ENCODE measurements around the gene TMEM184A. TPM values are rescaled to one million over a fixed set of nuclear protein-coding genes. Genes with fewer than 3 reads are reported as not detected.

TMEM184A gene
- total and polyA plus RNA-seq, 4 experiments from 2014 or later, result not detected

DNA sequence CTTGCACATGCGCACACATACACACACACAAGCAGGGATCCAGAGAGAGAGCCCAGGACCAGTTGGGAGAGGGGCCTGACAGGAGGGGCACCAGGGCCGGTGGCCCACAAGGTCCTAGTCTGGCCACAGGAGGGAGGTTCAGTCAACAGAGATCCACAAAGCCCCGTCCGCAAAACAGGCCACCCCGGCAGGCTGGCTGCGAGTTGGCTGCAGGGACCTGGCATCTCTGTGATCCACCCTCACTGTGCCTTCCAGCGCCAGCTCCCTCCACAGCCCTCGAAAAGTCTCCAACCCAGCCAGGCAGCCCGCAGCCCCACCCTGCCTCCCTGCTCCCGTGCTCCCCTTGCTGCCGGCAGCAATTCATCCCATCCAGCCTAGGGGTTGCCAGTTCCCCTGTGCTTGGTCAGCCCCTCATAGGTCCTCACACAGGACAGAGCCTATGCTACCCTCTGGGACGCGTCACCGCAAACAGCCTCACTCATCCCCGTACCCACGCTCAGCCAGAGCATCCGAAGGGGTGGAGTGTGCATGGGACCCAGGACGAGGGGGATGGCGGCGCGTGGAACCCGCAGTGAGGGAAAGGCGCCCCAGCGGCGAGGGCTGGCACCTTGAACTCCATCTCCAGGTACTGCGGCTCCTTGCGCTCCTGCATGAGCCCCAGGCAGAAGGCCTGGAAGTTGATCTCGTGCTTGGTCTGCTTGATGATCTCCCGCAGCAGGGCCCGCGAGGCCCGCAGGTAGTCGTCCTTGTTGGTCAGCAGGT lies 59.3 kb downstream of the TMEM184A start:
- Mint-ChIP-seq H3K27me3 (no peaks in the 10 kb centered on the region), H3K4me3 (no peak overlapping the region), H3K4me1 (peaks cover 6 to 9% (median 8%) of the 10 kb centered on the region in 4 donors), H3K9me3 (no peaks in the 10 kb centered on the region), H3K27ac (peak overlapping the region in 1 of 7 donors; percentile 60), H3K36me3 (peaks cover 20 to 41% of the 10 kb centered on the region in 2 donors)
- DNase-seq, result no peak
- POLR2A ChIA-PET (ENCODE audit: partially characterized antibody), result no interaction called here
- Histone ChIP-seq H3K27me3 (ENCODE audit: insufficient read depth, low read length) (no peaks in the 10 kb centered on the region), H3K9me3 (ENCODE audit: control insufficient read depth in 1 of 2, low read length in 2 of 2) (no peaks in the 10 kb centered on the region), H3K4me3 (ENCODE audit: low read length in 2 of 2) (no peak overlapping the region), H3K36me3 (ENCODE audit: insufficient read depth, low read length) (peaks cover 39% of the 10 kb centered on the region), H3K4me1 (ENCODE audit: insufficient read depth, low read length) (peaks cover 4% of the 10 kb centered on the region), H3K27ac (ENCODE audit: low read depth, low read length) (no peak overlapping the region)
- CTCF ChIA-PET (ENCODE audit: partially characterized antibody), result no interaction called here
- intact Hi-C loops (cut with micrococcal nuclease), result no loop called here

GRCh38 chr7:1495564-1496242 lies 60.3 kb downstream of the TMEM184A start:
- Mint-ChIP-seq H3K9me3 (no peaks in the 10 kb centered on the region), H3K4me3 (no peak overlapping the region), H3K4me1 (peaks cover under 1 to 6% (median 4%) of the 10 kb centered on the region in 4 donors), H3K36me3 (peaks cover 20 to 45% of the 10 kb centered on the region in 2 donors), H3K27me3 (no peaks in the 10 kb centered on the region), H3K27ac (no peak overlapping the region)
- peak in 1 of 5 donors; percentile 23 for DNase-seq
- H3K27ac ChIP-seq (ENCODE audit: low read depth, low read length), result no peak overlapping the region
- H3K27me3 ChIP-seq (ENCODE audit: insufficient read depth, low read length), result no peaks in the 10 kb centered on the region
- intact Hi-C loops (cut with micrococcal nuclease), result no loop called here
- CTCF ChIA-PET (ENCODE audit: partially characterized antibody), result interaction anchor here (3.4 kb wide), 1 partner anchor 21 kb away, joined by 10 read pairs; no protein-coding TSS in a partner anchor
- H3K36me3 ChIP-seq (ENCODE audit: insufficient read depth, low read length), result peaks cover 38% of the 10 kb centered on the region
- no peaks in the 10 kb centered on the region for H3K9me3 ChIP-seq (ENCODE audit: control insufficient read depth in 1 of 2, low read length in 2 of 2)
- POLR2A ChIA-PET (ENCODE audit: partially characterized antibody), result interaction anchor here (0.9 kb wide), 1 partner anchor 9 kb away, joined by 3 read pairs; the partner anchor contains the start of gene INTS1
- no peak overlapping the region for H3K4me3 ChIP-seq (ENCODE audit: low read length in 2 of 2)
- no peaks in the 10 kb centered on the region for H3K4me1 ChIP-seq (ENCODE audit: insufficient read depth, low read length)

DNA sequence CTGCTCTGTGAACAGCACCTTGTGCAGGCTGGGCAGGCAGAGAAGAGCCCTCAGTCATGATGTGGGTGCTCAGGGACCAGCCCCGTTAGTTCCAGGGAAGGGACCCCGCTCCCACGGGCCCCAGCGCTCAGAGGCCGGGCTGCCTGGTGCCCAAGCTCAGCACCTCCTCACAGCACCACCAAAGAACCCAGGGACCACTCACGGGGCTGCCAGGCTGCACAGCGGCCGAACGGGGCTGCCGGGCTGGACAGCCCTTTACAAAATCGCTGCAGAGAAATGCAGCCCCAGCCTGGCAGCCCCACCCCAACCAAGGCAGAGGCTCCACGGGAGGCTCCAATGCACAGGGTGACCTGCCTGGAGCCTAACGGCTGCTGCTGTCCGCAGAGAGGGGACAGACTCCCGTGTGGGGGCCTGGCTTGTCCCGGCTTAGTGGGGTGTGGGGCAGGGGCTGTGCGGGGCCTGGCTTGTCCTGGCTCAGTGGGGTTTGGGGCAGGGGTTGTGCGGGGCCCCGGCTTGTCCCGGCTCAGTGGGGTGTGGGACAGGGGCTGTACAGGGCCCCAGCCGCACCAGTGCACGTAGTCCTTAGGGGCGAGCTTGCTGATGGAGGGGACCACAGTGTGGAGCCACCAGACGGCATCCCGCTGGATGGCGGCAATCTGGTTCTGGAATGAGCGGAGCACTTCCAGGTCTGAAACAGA lies 61.0 kb downstream of the TMEM184A start:
- intact Hi-C loops (cut with micrococcal nuclease), result no loop called here
- Mint-ChIP-seq H3K4me3 (no peak overlapping the region), H3K4me1 (peaks cover 0 to 4% (median 2%) of the 10 kb centered on the region in 4 donors), H3K9me3 (no peaks in the 10 kb centered on the region), H3K36me3 (peaks cover 20 to 42% of the 10 kb centered on the region in 2 donors), H3K27me3 (no peaks in the 10 kb centered on the region), H3K27ac (no peak overlapping the region)
- Histone ChIP-seq H3K27me3 (ENCODE audit: insufficient read depth, low read length) (no peaks in the 10 kb centered on the region), H3K36me3 (ENCODE audit: insufficient read depth, low read length) (peaks cover 38% of the 10 kb centered on the region), H3K4me3 (ENCODE audit: low read length in 2 of 2) (no peak overlapping the region), H3K4me1 (ENCODE audit: insufficient read depth, low read length) (no peaks in the 10 kb centered on the region), H3K9me3 (ENCODE audit: control insufficient read depth in 1 of 2, low read length in 2 of 2) (no peaks in the 10 kb centered on the region), H3K27ac (ENCODE audit: low read depth, low read length) (no peak overlapping the region)
- POLR2A ChIA-PET (ENCODE audit: partially characterized antibody), result interaction anchor here (0.9 kb wide), 1 partner anchor 9 kb away, joined by 3 read pairs; the partner anchor contains the start of gene INTS1
- peak in 1 of 5 donors; percentile 19 for DNase-seq
- CTCF ChIA-PET (ENCODE audit: partially characterized antibody), result interaction anchor here (3.4 kb wide), 1 partner anchor 21 kb away, joined by 10 read pairs; no protein-coding TSS in a partner anchor

DNA sequence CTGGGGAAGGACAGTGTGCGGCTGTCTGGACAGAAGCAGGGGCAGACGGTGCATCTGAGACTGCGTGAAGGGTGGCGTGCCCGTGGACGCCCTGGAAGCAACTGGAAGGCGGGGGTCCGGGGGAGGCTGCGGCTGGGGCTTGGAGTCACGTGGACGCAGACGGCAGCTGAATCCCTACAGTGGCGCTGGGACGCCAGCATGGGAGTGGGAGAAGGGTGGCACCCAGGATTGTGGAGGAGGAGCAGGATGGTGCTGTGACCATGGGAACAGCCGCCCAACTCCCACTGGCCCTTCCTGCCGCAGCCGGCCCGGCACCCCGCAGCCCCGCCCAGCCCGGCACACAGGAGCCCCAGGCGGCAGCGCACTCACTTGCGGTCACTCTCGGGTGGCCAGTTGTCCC lies 61.6 kb downstream of the TMEM184A start:
- Mint-ChIP-seq H3K4me3 (no peak overlapping the region), H3K4me1 (peaks cover 0 to 4% (median 2%) of the 10 kb centered on the region in 4 donors), H3K27me3 (no peaks in the 10 kb centered on the region), H3K9me3 (no peaks in the 10 kb centered on the region), H3K36me3 (peaks cover 20 to 44% of the 10 kb centered on the region in 2 donors), H3K27ac (no peak overlapping the region)
- H3K36me3 ChIP-seq (ENCODE audit: insufficient read depth, low read length), result peaks cover 34% of the 10 kb centered on the region
- H3K4me3 ChIP-seq (ENCODE audit: low read length in 2 of 2), result no peak overlapping the region
- POLR2A ChIA-PET (ENCODE audit: partially characterized antibody), result no interaction called here
- intact Hi-C loops (cut with micrococcal nuclease), result no loop called here
- H3K27ac ChIP-seq (ENCODE audit: low read depth, low read length), result no peak overlapping the region
- no peaks in the 10 kb centered on the region for H3K27me3 ChIP-seq (ENCODE audit: insufficient read depth, low read length)
- H3K9me3 ChIP-seq (ENCODE audit: control insufficient read depth in 1 of 2, low read length in 2 of 2), result no peaks in the 10 kb centered on the region
- no peaks in the 10 kb centered on the region for H3K4me1 ChIP-seq (ENCODE audit: insufficient read depth, low read length)
- CTCF ChIA-PET (ENCODE audit: partially characterized antibody), result interaction anchor here (3.4 kb wide), 1 partner anchor 20 kb away, joined by 10 read pairs; no protein-coding TSS in a partner anchor
- peak in 1 of 5 donors; percentile 31 for DNase-seq

DNA sequence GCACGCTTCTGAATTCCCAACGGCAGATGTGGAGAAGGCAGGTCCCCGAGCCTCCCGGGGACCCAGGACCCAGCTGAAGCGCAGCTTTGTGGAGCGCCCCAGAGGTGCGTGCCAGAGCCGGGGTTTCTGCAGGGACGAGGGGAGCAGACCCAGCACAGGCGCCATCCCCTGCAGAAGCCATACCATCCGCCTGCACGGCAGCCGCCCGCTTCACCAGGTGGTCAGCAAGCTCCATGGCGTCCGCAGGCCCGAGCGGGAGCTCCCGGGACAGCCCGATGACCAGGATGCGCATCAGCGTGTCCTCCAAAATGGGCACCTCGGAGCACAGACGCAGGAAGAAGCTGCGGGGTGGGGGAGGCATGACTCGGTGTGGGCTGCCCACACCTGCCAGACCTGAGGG lies 62.4 kb downstream of the TMEM184A start:
- CTCF ChIA-PET (ENCODE audit: partially characterized antibody), result interaction anchor here (3.4 kb wide), 1 partner anchor 19 kb away, joined by 10 read pairs; no protein-coding TSS in a partner anchor

GRCh38 chr7:1493129-1493528 lies 62.9 kb downstream of the TMEM184A start:
- no peak overlapping the region for H3K4me3 Mint-ChIP-seq
- H3K27ac ChIP-seq (ENCODE audit: low read depth, low read length), result no peak overlapping the region
- H3K27me3 ChIP-seq (ENCODE audit: insufficient read depth, low read length), result no peaks in the 10 kb centered on the region
- H3K27me3 Mint-ChIP-seq, result no peaks in the 10 kb centered on the region
- H3K4me1 ChIP-seq (ENCODE audit: insufficient read depth, low read length), result no peaks in the 10 kb centered on the region
- POLR2A ChIA-PET (ENCODE audit: partially characterized antibody), result interaction anchor here (1.0 kb wide), 1 partner anchor 19 kb away, joined by 3 read pairs; no protein-coding TSS in a partner anchor
- H3K9me3 ChIP-seq (ENCODE audit: control insufficient read depth in 1 of 2, low read length in 2 of 2), result no peaks in the 10 kb centered on the region
- peaks cover 41% of the 10 kb centered on the region for H3K36me3 ChIP-seq (ENCODE audit: insufficient read depth, low read length)
- peaks cover 0 to 5% (median 4%) of the 10 kb centered on the region in 4 donors for H3K4me1 Mint-ChIP-seq
- H3K9me3 Mint-ChIP-seq, result no peaks in the 10 kb centered on the region
- H3K36me3 Mint-ChIP-seq, result peaks cover 27 to 53% of the 10 kb centered on the region in 2 donors
- H3K4me3 ChIP-seq (ENCODE audit: low read length in 2 of 2), result no peak overlapping the region
- no peak for DNase-seq
- CTCF ChIA-PET (ENCODE audit: partially characterized antibody), result interaction anchor here (3.4 kb wide), 1 partner anchor 19 kb away, joined by 10 read pairs; no protein-coding TSS in a partner anchor
- intact Hi-C loops (cut with micrococcal nuclease), result no loop called here
- no peak overlapping the region for H3K27ac Mint-ChIP-seq

More for the DNA sequence above, 62.4 kb downstream of the TMEM184A start:
- intact Hi-C loops (cut with micrococcal nuclease), result no loop called here
- Histone ChIP-seq H3K27me3 (ENCODE audit: insufficient read depth, low read length) (no peaks in the 10 kb centered on the region), H3K4me3 (ENCODE audit: low read length in 2 of 2) (no peak overlapping the region), H3K36me3 (ENCODE audit: insufficient read depth, low read length) (peaks cover 39% of the 10 kb centered on the region), H3K27ac (ENCODE audit: low read depth, low read length) (no peak overlapping the region), H3K4me1 (ENCODE audit: insufficient read depth, low read length) (no peaks in the 10 kb centered on the region), H3K9me3 (ENCODE audit: control insufficient read depth in 1 of 2, low read length in 2 of 2) (no peaks in the 10 kb centered on the region)
- Mint-ChIP-seq H3K9me3 (no peaks in the 10 kb centered on the region), H3K4me1 (peaks cover 0 to 4% (median 3%) of the 10 kb centered on the region in 4 donors), H3K4me3 (no peak overlapping the region), H3K27ac (no peak overlapping the region), H3K36me3 (peaks cover 25 to 50% of the 10 kb centered on the region in 2 donors), H3K27me3 (no peaks in the 10 kb centered on the region)
- peak in 1 of 5 donors; percentile 13 for DNase-seq
- POLR2A ChIA-PET (ENCODE audit: partially characterized antibody), result interaction anchor here (1.0 kb wide), 1 partner anchor 20 kb away, joined by 3 read pairs; no protein-coding TSS in a partner anchor

All from CD4-positive, alpha-beta memory T cell (primary cell).